Astrocyte of the spinal cord (primary cell): ENCODE measurements around the gene SBNO2.

Source experiments
- DNase-seq: peaks from one replicate; pipeline ENCODE4 v3.0.0; 2011; ENCODE audit warnings: low read depth, low spot score
- H3K4me3 ChIP-seq: 2 replicates; pipeline ENCODE4 v1.5.1; 2011; ENCODE audit warnings: low read depth, mild to moderate bottlenecking, low read length, moderate library complexity
- in situ Hi-C: cut with HindIII; loops from 2 replicates; pipeline ENCODE4 v1.10.0; 2017; ENCODE audit warnings: low sequenced_read_pairs
- TF ChIP-seq, protein P1 (sequence below): IDR thresholded peaks from 2 replicates; pipeline ENCODE4 v1.5.1; 2012; ENCODE audit warnings: low read depth, mild to moderate bottlenecking, low read length, inconsistent platforms

The SBNO2 gene

DNA sequence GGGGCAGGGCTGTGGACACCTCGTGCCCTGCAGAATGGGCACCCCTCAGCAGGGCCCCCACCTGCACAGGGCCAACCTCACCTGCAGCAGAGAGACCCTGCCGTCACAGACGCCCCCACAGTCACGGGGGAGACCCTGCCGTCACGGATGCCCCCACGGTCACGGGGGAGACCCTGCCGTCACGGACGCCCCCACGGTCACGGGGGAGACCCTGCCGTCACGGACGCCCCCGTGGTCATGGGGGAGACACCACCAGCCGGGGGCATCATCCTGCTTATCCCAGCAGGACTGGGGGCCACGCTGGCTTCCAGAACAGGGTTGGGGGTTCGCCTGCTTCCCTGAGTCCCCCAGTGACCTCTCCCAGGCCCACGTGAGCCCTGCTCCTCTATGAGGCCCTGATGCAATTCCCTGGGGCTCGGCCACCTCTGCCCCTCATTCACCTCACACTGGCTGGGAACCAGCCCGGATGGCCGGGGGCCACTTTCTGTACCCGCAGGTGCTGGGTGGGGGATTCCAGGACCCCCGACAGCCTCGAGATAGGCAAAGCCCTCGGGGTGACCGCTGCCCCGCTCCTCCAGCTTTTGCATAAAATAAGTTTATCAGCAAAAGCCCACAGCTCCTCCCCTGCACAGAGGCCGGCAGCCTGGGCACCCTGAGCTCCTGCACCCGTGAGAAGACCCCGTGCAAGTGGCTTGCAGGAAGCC lies 23.6 kb downstream of the SBNO2 start:
- no peak for DNase-seq
- no peak overlapping the region for H3K4me3 ChIP-seq
- in situ Hi-C loops = no loop called here
- TF ChIP-seq, protein P1, sequence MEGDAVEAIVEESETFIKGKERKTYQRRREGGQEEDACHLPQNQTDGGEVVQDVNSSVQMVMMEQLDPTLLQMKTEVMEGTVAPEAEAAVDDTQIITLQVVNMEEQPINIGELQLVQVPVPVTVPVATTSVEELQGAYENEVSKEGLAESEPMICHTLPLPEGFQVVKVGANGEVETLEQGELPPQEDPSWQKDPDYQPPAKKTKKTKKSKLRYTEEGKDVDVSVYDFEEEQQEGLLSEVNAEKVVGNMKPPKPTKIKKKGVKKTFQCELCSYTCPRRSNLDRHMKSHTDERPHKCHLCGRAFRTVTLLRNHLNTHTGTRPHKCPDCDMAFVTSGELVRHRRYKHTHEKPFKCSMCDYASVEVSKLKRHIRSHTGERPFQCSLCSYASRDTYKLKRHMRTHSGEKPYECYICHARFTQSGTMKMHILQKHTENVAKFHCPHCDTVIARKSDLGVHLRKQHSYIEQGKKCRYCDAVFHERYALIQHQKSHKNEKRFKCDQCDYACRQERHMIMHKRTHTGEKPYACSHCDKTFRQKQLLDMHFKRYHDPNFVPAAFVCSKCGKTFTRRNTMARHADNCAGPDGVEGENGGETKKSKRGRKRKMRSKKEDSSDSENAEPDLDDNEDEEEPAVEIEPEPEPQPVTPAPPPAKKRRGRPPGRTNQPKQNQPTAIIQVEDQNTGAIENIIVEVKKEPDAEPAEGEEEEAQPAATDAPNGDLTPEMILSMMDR = no peak

- DNase-seq = no peak
- in situ Hi-C loops = no loop called here
- H3K4me3 ChIP-seq = no peak overlapping the region
- TF ChIP-seq, protein P1 = no peak
Observed at GRCh38 chr19:1149259-1150045, 24.6 kb downstream of the SBNO2 start.

DNA sequence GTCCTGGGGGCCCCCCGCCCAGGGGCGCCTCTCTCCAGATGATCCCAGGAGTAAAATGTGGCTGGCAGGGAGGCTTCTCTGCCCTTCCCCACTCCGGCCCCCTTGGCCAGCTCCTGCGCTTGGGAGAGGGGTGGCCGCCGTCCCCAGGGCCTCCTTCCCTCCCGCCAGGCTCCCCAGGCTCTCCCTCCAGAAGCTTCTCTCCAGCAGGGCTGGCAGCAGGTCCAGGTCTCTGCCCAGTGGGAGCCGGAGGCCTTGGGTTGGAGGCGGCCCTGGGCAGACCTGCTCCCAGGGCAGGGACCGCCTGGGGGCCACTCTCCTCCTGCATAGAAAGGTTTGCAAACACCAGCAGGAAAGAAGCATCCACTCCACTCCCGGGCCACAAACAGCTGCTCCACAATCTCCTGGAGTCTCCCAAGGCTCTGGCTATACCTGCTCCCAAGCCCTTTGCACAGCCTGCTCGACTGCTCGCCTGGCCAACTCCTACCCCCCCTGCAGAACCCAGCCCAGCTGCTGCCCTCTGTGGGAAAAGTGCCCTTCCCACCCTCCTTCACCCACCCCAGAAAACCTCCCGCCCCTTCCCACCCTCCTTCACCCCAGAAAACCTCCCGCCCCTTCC lies 26.0 kb downstream of the SBNO2 start:
- no peak overlapping the region for H3K4me3 ChIP-seq
- TF ChIP-seq, protein P1 = no peak
- in situ Hi-C loops = no loop called here
- DNase-seq = no peak

- TF ChIP-seq, protein P1 = no peak
- in situ Hi-C loops = no loop called here
Observed at GRCh38 chr19:1146858-1147780, 26.9 kb downstream of the SBNO2 start.

DNA sequence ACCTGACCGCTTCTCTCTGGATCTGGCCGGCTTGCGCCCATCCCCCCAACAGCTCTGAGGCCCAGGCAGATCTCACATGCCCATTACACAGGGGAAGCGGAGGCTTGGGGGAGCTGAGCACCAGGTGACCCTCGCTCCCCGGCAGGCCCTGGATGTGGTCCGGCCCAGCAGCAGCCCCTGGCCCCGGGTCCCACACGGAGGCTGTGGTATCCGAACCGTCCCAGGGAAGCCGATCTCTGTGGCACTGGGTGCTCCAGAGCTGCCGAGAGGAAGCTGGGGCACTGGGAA lies 27.7 kb downstream of the SBNO2 start:
- in situ Hi-C loops = no loop called here
- DNase-seq = no peak
- no peak overlapping the region for H3K4me3 ChIP-seq
- TF ChIP-seq, protein P1 = no peak

More at GRCh38 chr19:1146858-1147780, 26.9 kb downstream of the SBNO2 start:
- no peak for DNase-seq
- H3K4me3 ChIP-seq = no peak overlapping the region
